Subcutaneous abdominal adipose tissue (tissue), 5 donors: ENCODE data around the gene TMEM91.

ENCODE experiments used
- H3K27ac ChIP-seq: one replicate; pipeline ENCODE4 v1.7.0; 2013; ENCODE audit warnings: low read depth, mild to moderate bottlenecking, inconsistent platforms, low read length, moderate library complexity
- H3K27me3 ChIP-seq, 5 donors: one replicate each; pipeline ENCODE4 v1.7.0; 2013; ENCODE audit warnings: low read length in 5 of 5, inconsistent platforms in 1 of 5; ENCODE audit not compliant: control insufficient read depth in 5 of 5, insufficient read depth in 4 of 5
- H3K36me3 ChIP-seq, 5 donors: one replicate each; pipeline ENCODE4 v1.7.0; 2013; ENCODE audit warnings: low read length in 5 of 5; ENCODE audit not compliant: control insufficient read depth in 5 of 5, insufficient read depth in 5 of 5
- H3K4me1 ChIP-seq, 5 donors: one replicate each; pipeline ENCODE4 v1.7.0; 2013; ENCODE audit warnings: low read length in 5 of 5, mild to moderate bottlenecking in 3 of 5, moderate library complexity in 1 of 5; ENCODE audit not compliant: control insufficient read depth in 5 of 5, insufficient read depth in 5 of 5
- H3K4me3 ChIP-seq, 5 donors: one replicate each; pipeline ENCODE4 v1.7.0; 2013; ENCODE audit warnings: low read length in 5 of 5, low read depth in 1 of 5
- H3K9ac ChIP-seq, 5 donors: one replicate each; pipeline ENCODE4 v1.7.0; 2013; ENCODE audit warnings: low read length in 5 of 5, mild to moderate bottlenecking in 4 of 5, moderate library complexity in 3 of 5
- H3K9me3 ChIP-seq, 5 donors: one replicate each; pipeline ENCODE4 v1.7.0; 2013; ENCODE audit warnings: low read length in 5 of 5; ENCODE audit not compliant: control insufficient read depth in 5 of 5
- donor health status: healthy.
- donor health status: healthy.
- donor health status: healthy.
- donor health status: healthy.
- donor health status: healthy.

Gene TMEM91

GRCh38 chr19:41426116-41426841 lies 49.9 kb downstream of the TMEM91 start:
- peak overlapping the region in 4 of 5 donors; percentile 62 to 77 (median 67) for H3K4me3 ChIP-seq
- no peaks in the 10 kb centered on the region for H3K27me3 ChIP-seq
- H3K27ac ChIP-seq = no peak overlapping the region
- H3K9me3 ChIP-seq = no peaks in the 10 kb centered on the region
- H3K9ac ChIP-seq = peak overlapping the region; percentile 52 to 91 (median 74)
- H3K4me1 ChIP-seq = peaks cover 3 to 49% (median 28%) of the 10 kb centered on the region in 5 donors
- peaks cover 0 to 53% (median 47%) of the 10 kb centered on the region in 5 donors for H3K36me3 ChIP-seq

DNA sequence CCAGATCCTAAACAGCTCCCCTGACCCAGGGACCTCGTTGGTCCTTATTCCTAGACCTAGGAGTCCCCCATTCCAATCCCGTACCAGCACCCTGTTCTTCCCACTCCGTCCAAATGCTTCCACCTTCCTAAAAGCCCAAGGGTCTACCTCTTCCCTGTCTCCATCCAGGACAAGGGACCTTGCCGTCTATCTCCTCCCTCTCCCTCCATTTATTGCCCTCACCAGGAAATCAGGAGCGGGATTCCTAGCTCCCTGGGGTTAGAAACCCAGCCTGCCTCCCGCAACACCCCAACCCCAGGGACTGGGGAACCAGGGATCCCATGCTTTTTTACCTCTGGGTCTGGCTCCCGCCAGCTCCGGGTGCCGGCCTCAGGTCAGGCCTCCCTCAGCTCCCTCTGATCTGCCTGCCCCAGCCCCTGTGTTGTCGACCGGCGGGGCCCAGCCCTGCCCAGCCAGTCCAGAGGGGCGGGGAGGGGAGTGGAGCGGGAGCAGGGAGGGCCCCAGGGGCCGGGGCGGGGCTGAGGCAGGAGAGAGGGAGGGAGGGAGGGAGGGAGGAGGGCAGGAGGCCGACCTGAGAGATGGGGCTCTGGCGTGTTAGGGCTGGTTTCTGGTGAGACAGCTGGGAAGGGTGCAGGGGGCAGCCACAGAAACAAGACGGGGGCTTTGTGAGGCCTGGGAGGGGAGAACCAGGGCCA lies 50.8 kb downstream of the TMEM91 start, which contains the start of gene B3GNT8:
B3GNT8 (minus strand) TSS at position 423 of the 695 bp plus-strand sequence. CDS start 596 bp downstream, outside the sequence.
- H3K27ac ChIP-seq = no peak within 1 kb of the TSS
- H3K4me1 ChIP-seq = peaks cover 3 to 47% (median 28%) of the 10 kb centered on the region in 5 donors
- peak within 1 kb of the TSS; percentile 52 to 91 (median 74) for H3K9ac ChIP-seq
- peaks cover 0 to 53% (median 50%) of the 10 kb centered on the region in 5 donors for H3K36me3 ChIP-seq
- H3K9me3 ChIP-seq = no peaks in the 10 kb centered on the region
- peak within 1 kb of the TSS; percentile 62 to 83 (median 70) for H3K4me3 ChIP-seq
- no peaks in the 10 kb centered on the region for H3K27me3 ChIP-seq

- no peaks in the 10 kb centered on the region for H3K27me3 ChIP-seq
- H3K9ac ChIP-seq = peak overlapping the region in 3 of 5 donors; percentile 20 to 71 (median 44)
- H3K36me3 ChIP-seq = peaks cover 0 to 53% (median 50%) of the 10 kb centered on the region in 5 donors
- peak overlapping the region; percentile 39 to 77 (median 62) for H3K4me3 ChIP-seq
- H3K27ac ChIP-seq = no peak overlapping the region
- no peaks in the 10 kb centered on the region for H3K9me3 ChIP-seq
- H3K4me1 ChIP-seq = peaks cover 3 to 47% (median 28%) of the 10 kb centered on the region in 5 donors
Observed at GRCh38 chr19:41427647-41428480, 51.5 kb downstream of the TMEM91 start.

DNA sequence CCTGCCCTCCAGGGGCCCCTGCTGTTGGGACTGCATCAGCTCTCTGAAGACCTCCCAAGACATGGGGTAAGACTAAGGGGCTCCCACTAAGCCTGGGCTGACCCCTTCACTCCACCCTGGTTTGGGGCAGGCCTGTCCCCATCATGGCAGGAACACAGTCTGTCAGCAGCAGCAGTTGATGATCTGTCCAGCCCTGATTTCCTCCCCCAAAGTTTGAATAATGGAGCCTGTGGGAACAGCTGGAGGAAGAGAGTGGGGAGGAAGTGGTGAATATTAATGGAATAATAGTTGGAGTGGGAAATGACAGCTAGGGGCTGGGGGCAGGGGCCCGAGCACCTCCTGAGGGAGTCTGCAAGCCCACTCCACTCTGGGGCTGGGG lies 52.1 kb downstream of the TMEM91 start:
- H3K9me3 ChIP-seq = no peaks in the 10 kb centered on the region
- peak overlapping the region in 2 of 5 donors; percentile 20 to 71 for H3K9ac ChIP-seq
- peak overlapping the region in 3 of 5 donors; percentile 39 to 77 (median 52) for H3K4me3 ChIP-seq
- peaks cover 3 to 47% (median 28%) of the 10 kb centered on the region in 5 donors for H3K4me1 ChIP-seq
- H3K36me3 ChIP-seq = peaks cover 0 to 54% (median 51%) of the 10 kb centered on the region in 5 donors
- no peak overlapping the region for H3K27ac ChIP-seq
- H3K27me3 ChIP-seq = no peaks in the 10 kb centered on the region

- no peak overlapping the region for H3K27ac ChIP-seq
Observed at GRCh38 chr19:41430922-41431321, 54.6 kb downstream of the TMEM91 start.

DNA sequence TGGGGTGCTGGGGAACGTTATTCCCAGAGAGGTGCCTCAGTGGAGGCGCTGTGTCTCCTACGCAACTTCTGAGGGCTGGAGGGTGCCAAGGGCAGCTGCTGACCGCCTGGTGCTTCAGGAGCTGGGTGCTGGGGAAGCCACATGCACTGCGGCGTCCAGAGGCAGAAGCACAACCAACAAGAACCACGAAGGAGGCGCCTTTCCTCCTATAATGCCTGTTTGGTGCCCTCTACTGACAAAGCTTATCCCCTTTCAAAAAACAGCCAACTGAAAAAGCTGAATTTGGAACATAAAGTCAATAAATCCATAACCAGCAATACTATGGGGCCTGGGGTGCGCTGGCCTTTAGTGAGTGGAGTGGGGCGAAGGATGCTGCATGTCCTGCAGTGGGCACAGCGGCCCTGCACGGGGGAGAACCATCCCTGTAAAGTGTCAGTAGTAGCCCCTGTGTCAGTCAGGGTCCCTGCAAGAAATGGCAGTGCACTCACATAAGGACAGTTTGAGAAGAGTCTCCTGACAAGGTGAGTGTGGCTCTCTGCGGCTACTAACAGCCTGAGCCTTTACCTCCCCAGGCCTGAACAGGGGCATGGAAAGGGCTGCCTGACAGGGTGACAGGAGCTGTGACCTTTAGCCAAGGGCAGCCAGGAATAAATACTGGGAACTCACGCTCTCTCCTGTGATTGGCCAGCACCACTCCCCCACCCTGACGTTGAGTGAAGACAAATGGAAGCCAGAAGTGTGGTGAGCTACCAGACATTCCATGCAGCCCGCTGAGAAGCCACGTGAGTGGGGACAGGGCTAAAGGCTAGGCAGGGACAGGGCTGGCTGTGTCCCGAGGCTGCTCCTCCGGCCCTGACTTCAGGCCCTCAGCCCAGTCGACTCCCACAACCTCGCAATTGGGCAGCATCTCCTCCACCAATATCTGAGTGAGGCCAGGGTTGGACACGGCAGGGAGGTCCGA lies 55.4 kb downstream of the TMEM91 start:
- Histone ChIP-seq H3K4me1 (peaks cover 3 to 30% (median 16%) of the 10 kb centered on the region in 5 donors), H3K4me3 (no peak overlapping the region), H3K27ac (no peak overlapping the region), H3K9ac (peak overlapping the region in 1 of 5 donors; percentile 20), H3K9me3 (no peaks in the 10 kb centered on the region), H3K36me3 (peaks cover 0 to 38% (median 34%) of the 10 kb centered on the region in 5 donors), H3K27me3 (no peaks in the 10 kb centered on the region)

More at GRCh38 chr19:41430922-41431321, 54.6 kb downstream of the TMEM91 start:
- no peak overlapping the region for H3K4me3 ChIP-seq
- peaks cover 0 to 34% (median 33%) of the 10 kb centered on the region in 5 donors for H3K36me3 ChIP-seq
- no peaks in the 10 kb centered on the region for H3K27me3 ChIP-seq
- H3K9ac ChIP-seq = no peak overlapping the region
- peaks cover 3 to 38% (median 24%) of the 10 kb centered on the region in 5 donors for H3K4me1 ChIP-seq
- H3K9me3 ChIP-seq = no peaks in the 10 kb centered on the region

- H3K27me3 ChIP-seq = no peaks in the 10 kb centered on the region
- H3K9me3 ChIP-seq = no peaks in the 10 kb centered on the region
- no peak overlapping the region for H3K27ac ChIP-seq
- no peak overlapping the region for H3K4me3 ChIP-seq
- H3K36me3 ChIP-seq = peaks cover 0 to 46% (median 40%) of the 10 kb centered on the region in 5 donors
- peaks cover 0 to 17% (median 5%) of the 10 kb centered on the region in 5 donors for H3K4me1 ChIP-seq
- H3K9ac ChIP-seq = no peak overlapping the region
Observed at GRCh38 chr19:41433171-41433570, 56.8 kb downstream of the TMEM91 start.
